Measurements from ENCODE around the gene EIF4A3.

The EIF4A3 gene

GRCh38 chr17:80101011-80101945 is 45.6 kb downstream of the EIF4A3 start, which contains the start of gene GAA:
TSS of gene GAA (plus strand) at chr17:80101581. CDS start at chr17:80104587, 3,006 bp downstream.
- peak; percentile 96 for TF ChIP-seq SNAI2 (CRISPR knock-in tag; IDR thresholded peaks at IDR 0.05)
- TF ChIP-seq PPARA (CRISPR knock-in tag; IDR thresholded peaks at IDR 0.05; ENCODE audit: borderline replicate concordance), result peak; percentile 81
- peak; percentile 97 for TF ChIP-seq CSDC2 (CRISPR knock-in tag; IDR thresholded peaks at IDR 0.05)
- peak; percentile 78; the same call in 1 of the 2 replicates for TF ChIP-seq ZFP3 (CRISPR knock-in tag; IDR thresholded peaks at IDR 0.05)
- peak; percentile 81; the same call in 1 of the 2 replicates for TF ChIP-seq TSHZ2 (CRISPR knock-in tag; IDR thresholded peaks at IDR 0.05)
- peak; percentile 82 for TF ChIP-seq ZC3H10 (CRISPR knock-in tag; IDR thresholded peaks at IDR 0.05)
- TF ChIP-seq ARNTL (CRISPR knock-in tag; IDR thresholded peaks at IDR 0.05; ENCODE audit: borderline replicate concordance, low read depth), result no peak
- TF ChIP-seq RARB (CRISPR knock-in tag; IDR thresholded peaks at IDR 0.05), result no peak
- no peak for TF ChIP-seq ZNF8 (CRISPR knock-in tag; IDR thresholded peaks at IDR 0.05)
- no peak for TF ChIP-seq ZNF565 (CRISPR knock-in tag; conservative IDR thresholded peaks at IDR 0.05; ENCODE audit: low read depth)
- 0 out of 2 replicates have a peak, but pooled peaks have one; percentile 44 for TF ChIP-seq GLIS3 (CRISPR knock-in tag; IDR thresholded peaks at IDR 0.05)
- TF ChIP-seq BACH2 (CRISPR knock-in tag; IDR thresholded peaks at IDR 0.05; ENCODE audit: borderline replicate concordance), result peak; percentile 81
- ATAC-seq, result peak; percentile 84

- TF ChIP-seq ARNTL (CRISPR knock-in tag; IDR thresholded peaks at IDR 0.05; ENCODE audit: borderline replicate concordance, low read depth) (no peak), RARB (CRISPR knock-in tag; IDR thresholded peaks at IDR 0.05) (no peak), CREB5 (CRISPR knock-in tag; IDR thresholded peaks at IDR 0.05; ENCODE audit: low read depth) (no peak), ZC3H10 (CRISPR knock-in tag; IDR thresholded peaks at IDR 0.05) (no peak), ZNF565 (CRISPR knock-in tag; conservative IDR thresholded peaks at IDR 0.05; ENCODE audit: low read depth) (no peak), OSR1 (CRISPR knock-in tag; IDR thresholded peaks at IDR 0.05) (no peak), ZNF8 (CRISPR knock-in tag; IDR thresholded peaks at IDR 0.05) (no peak), ESRRG (CRISPR knock-in tag; IDR thresholded peaks at IDR 0.05) (no peak)
Observed at GRCh38 chr17:80100035-80100323, 46.9 kb downstream of the EIF4A3 start.

GRCh38 chr17:80099291-80100034 is 47.5 kb downstream of the EIF4A3 start:
- ATAC-seq, result no peak
- TF ChIP-seq GLIS3 (CRISPR knock-in tag; IDR thresholded peaks at IDR 0.05) (no peak), TOX (CRISPR knock-in tag; IDR thresholded peaks at IDR 0.05; ENCODE audit: borderline replicate concordance) (no peak), ZC3H10 (CRISPR knock-in tag; IDR thresholded peaks at IDR 0.05) (no peak), ISL1 (CRISPR knock-in tag; IDR thresholded peaks at IDR 0.05) (no peak), ZNF8 (CRISPR knock-in tag; IDR thresholded peaks at IDR 0.05) (no peak), POU6F1 (CRISPR knock-in tag; IDR thresholded peaks at IDR 0.05; ENCODE audit: borderline replicate concordance, low read depth) (no peak), ZFP3 (CRISPR knock-in tag; IDR thresholded peaks at IDR 0.05) (no peak), CREB5 (CRISPR knock-in tag; IDR thresholded peaks at IDR 0.05; ENCODE audit: low read depth) (no peak), ESRRG (CRISPR knock-in tag; IDR thresholded peaks at IDR 0.05) (no peak), CSDC2 (CRISPR knock-in tag; IDR thresholded peaks at IDR 0.05) (no peak), OSR1 (CRISPR knock-in tag; IDR thresholded peaks at IDR 0.05) (no peak), RARB (CRISPR knock-in tag; IDR thresholded peaks at IDR 0.05) (no peak), BACH2 (CRISPR knock-in tag; IDR thresholded peaks at IDR 0.05; ENCODE audit: borderline replicate concordance) (no peak), ZFP30 (CRISPR knock-in tag; IDR thresholded peaks at IDR 0.05) (no peak), ZNF565 (CRISPR knock-in tag; conservative IDR thresholded peaks at IDR 0.05; ENCODE audit: low read depth) (no peak), ARNTL (CRISPR knock-in tag; IDR thresholded peaks at IDR 0.05; ENCODE audit: borderline replicate concordance, low read depth) (no peak), PPARA (CRISPR knock-in tag; IDR thresholded peaks at IDR 0.05; ENCODE audit: borderline replicate concordance) (no peak), TSHZ2 (CRISPR knock-in tag; IDR thresholded peaks at IDR 0.05) (no peak), SNAI2 (CRISPR knock-in tag; IDR thresholded peaks at IDR 0.05) (no peak)

More at GRCh38 chr17:80100035-80100323, 46.9 kb downstream of the EIF4A3 start:
- no peak for ATAC-seq

All from SK-N-SH treated with all-trans-retinoic acid at 6 μM for 48 hours (cell line).